Neural progenitor cell (in vitro differentiated cells): ENCODE measurements around the gene RGS6. TPM values are rescaled to one million over a fixed set of nuclear protein-coding genes. Genes with fewer than 3 reads are reported as not detected.
A peak's percentile ranks its signal among the peaks of the same experiment; 100 is the strongest.

Source experiments
- DNase-seq: peaks from one replicate; pipeline ENCODE4 v3.0.0-alpha.2; 2016; ENCODE audit warnings: low spot score
- H2AFZ ChIP-seq: fragments of 200-600 bp; sonication (generic); replicated peaks from 2 replicates; pipeline ENCODE4 v1.6.1; 2016; ENCODE audit warnings: antibody characterized with exemption
- H3F3A ChIP-seq: fragments of 200-600 bp; sonication (generic); 2 replicates; pipeline ENCODE4 v1.6.1; 2016; ENCODE audit warnings: antibody characterized with exemption, low read depth
- H3K27ac ChIP-seq: fragments of 200-600 bp; sonication (generic); 2 replicates; pipeline ENCODE4 v1.5.1; 2016; ENCODE audit warnings: mild to moderate bottlenecking
- H3K27me3 ChIP-seq: fragments of 200-600 bp; sonication (generic); 2 replicates; pipeline ENCODE4 v1.6.1; 2016; ENCODE audit warnings: mild to moderate bottlenecking, moderate library complexity
- H3K36me3 ChIP-seq: fragments of 200-600 bp; sonication (generic); 2 replicates; pipeline ENCODE4 v1.5.1; 2016
- H3K4me1 ChIP-seq: fragments of 200-600 bp; sonication (generic); 2 replicates; pipeline ENCODE4 v1.6.1; 2016; ENCODE audit warnings: mixed run types
- H3K4me2 ChIP-seq: fragments of 200-600 bp; sonication (generic); 2 replicates; pipeline ENCODE4 v1.6.1; 2016
- H3K4me3 ChIP-seq: fragments of 200-600 bp; sonication (generic); 2 replicates; pipeline ENCODE4 v1.5.1; 2016
- H3K79me2 ChIP-seq: fragments of 200-600 bp; sonication (generic); 2 replicates; pipeline ENCODE4 v1.6.1; 2016; ENCODE audit warnings: low read depth
- H3K9ac ChIP-seq: fragments of 200-600 bp; sonication (generic); 2 replicates; pipeline ENCODE4 v1.6.1; 2016
- H3K9me3 ChIP-seq: fragments of 200-600 bp; sonication (generic); 2 replicates; pipeline ENCODE4 v1.5.1; 2016; ENCODE audit warnings: low read depth
- H4K20me1 ChIP-seq: fragments of 200-600 bp; sonication (generic); 2 replicates; pipeline ENCODE4 v1.6.1; 2016; ENCODE audit warnings: low read depth
- H3K27ac Mint-ChIP-seq: 3 replicates; pipeline ENCODE4 v1.8.0; 2021; ENCODE audit warnings: mixed read lengths
- H3K27me3 Mint-ChIP-seq: 2 replicates; pipeline ENCODE4 v1.8.0; 2022; ENCODE audit warnings: low read depth, mild to moderate bottlenecking, inconsistent platforms, moderate library complexity, mixed read lengths; ENCODE audit not compliant: insufficient read depth
- H3K36me3 Mint-ChIP-seq: 3 replicates; pipeline ENCODE4 v1.8.0; 2021; ENCODE audit warnings: mixed read lengths
- H3K4me1 Mint-ChIP-seq: 3 replicates; pipeline ENCODE4 v1.8.0; 2021; ENCODE audit warnings: mixed read lengths
- H3K4me3 Mint-ChIP-seq: 3 replicates; pipeline ENCODE4 v1.8.0; 2021; ENCODE audit warnings: mild to moderate bottlenecking, moderate library complexity, mixed read lengths
- H3K9me3 Mint-ChIP-seq: 3 replicates; pipeline ENCODE4 v1.8.0; 2020; ENCODE audit warnings: mixed read lengths
- CTCF ChIP-seq: fragments of 200-600 bp; sonication (generic); IDR thresholded peaks from 2 replicates; pipeline ENCODE4 v1.5.1; 2017; ENCODE audit warnings: antibody characterized with exemption, mild to moderate bottlenecking
- EZH2 ChIP-seq: fragments of 200-600 bp; sonication (generic); IDR thresholded peaks from 2 replicates; pipeline ENCODE4 v1.6.1; 2017; ENCODE audit warnings: antibody characterized with exemption, mild to moderate bottlenecking, moderate library complexity
- EZH2phosphoT487 ChIP-seq: fragments of 200-600 bp; sonication (generic); IDR thresholded peaks from 2 replicates; pipeline ENCODE4 v1.6.1; 2017; ENCODE audit warnings: antibody characterized with exemption
- total RNA-seq: library from RNA; depleted of rRNA; stranded (reverse); fragments of >200 nt; gene quantifications from 2 replicates; pipeline ENCODE4 v1.2.3, GENCODE V29; 2015; ENCODE audit warnings: low replicate concordance

RGS6 gene
- total RNA-seq, 1 donor from 2014 or later: 0.80 TPM

- DNase-seq: no peak
- H3K79me2 ChIP-seq: no peaks in the 10 kb centered on the region
- H3K9ac ChIP-seq: no peak overlapping the region
- Mint-ChIP-seq H3K4me3 (no peak overlapping the region), H3K27me3 (peaks cover 5% of the 10 kb centered on the region), H3K36me3 (no peaks in the 10 kb centered on the region), H3K9me3 (no peaks in the 10 kb centered on the region), H3K4me1 (peaks cover 25% of the 10 kb centered on the region), H3K27ac (no peak overlapping the region)
- TF ChIP-seq EZH2 (no peak), EZH2phosphoT487 (no peak), CTCF (no peak)
- H3K36me3 ChIP-seq: no peaks in the 10 kb centered on the region
- no peak overlapping the region for H3K27ac ChIP-seq
- H3F3A ChIP-seq: peaks cover 9% of the 10 kb centered on the region
- peaks cover 15% of the 10 kb centered on the region for H3K4me1 ChIP-seq
- H3K9me3 ChIP-seq: no peaks in the 10 kb centered on the region
- H4K20me1 ChIP-seq: no peaks in the 10 kb centered on the region
- no peak overlapping the region for H3K4me3 ChIP-seq
- H3K4me2 ChIP-seq: no peak overlapping the region
- no peaks in the 10 kb centered on the region for H3K27me3 ChIP-seq
- no peak overlapping the region for H2AFZ ChIP-seq
Observed at GRCh38 chr14:72546344-72547016, 614.3 kb downstream of the RGS6 start.

DNA sequence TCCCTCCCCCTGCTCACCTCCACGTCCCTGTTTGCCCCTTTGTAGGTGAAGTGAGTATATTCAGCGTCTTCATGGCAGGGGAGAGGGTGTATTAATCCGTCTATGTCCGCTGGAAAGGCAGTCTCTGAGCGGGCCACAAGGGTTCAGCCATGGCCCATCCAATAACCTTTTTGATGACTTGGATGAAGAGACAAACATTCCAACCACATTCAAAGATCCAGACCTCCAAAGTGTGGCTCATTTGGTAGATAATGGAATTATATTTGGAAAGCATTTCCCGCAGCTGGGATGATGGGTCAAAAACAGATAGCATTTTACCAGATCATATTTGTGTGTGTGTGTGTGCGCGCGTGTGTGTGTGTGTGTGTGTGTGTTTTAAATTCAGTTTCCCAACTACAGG is 615.8 kb downstream of the RGS6 start:
- no peak for TF ChIP-seq EZH2
- TF ChIP-seq CTCF: peak; percentile 16
- no peak for TF ChIP-seq EZH2phosphoT487
- Histone ChIP-seq H3K4me2 (no peak overlapping the region), H2AFZ (no peak overlapping the region), H3K27me3 (no peaks in the 10 kb centered on the region), H3K9ac (no peak overlapping the region), H3K36me3 (no peaks in the 10 kb centered on the region), H3K4me1 (peaks cover 15% of the 10 kb centered on the region), H3K27ac (no peak overlapping the region), H3F3A (peaks cover 9% of the 10 kb centered on the region), H3K4me3 (no peak overlapping the region), H3K79me2 (no peaks in the 10 kb centered on the region), H3K9me3 (no peaks in the 10 kb centered on the region), H4K20me1 (no peaks in the 10 kb centered on the region)
- H3K9me3 Mint-ChIP-seq: no peaks in the 10 kb centered on the region
- H3K4me1 Mint-ChIP-seq: peaks cover 25% of the 10 kb centered on the region
- no peak overlapping the region for H3K27ac Mint-ChIP-seq
- no peaks in the 10 kb centered on the region for H3K36me3 Mint-ChIP-seq
- no peak overlapping the region for H3K4me3 Mint-ChIP-seq
- peaks cover 5% of the 10 kb centered on the region for H3K27me3 Mint-ChIP-seq
- no peak for DNase-seq

- Histone ChIP-seq H3F3A (peaks cover 9% of the 10 kb centered on the region), H3K4me2 (no peak overlapping the region), H3K27ac (no peak overlapping the region), H4K20me1 (no peaks in the 10 kb centered on the region), H3K4me3 (no peak overlapping the region), H3K4me1 (peaks cover 12% of the 10 kb centered on the region), H3K27me3 (no peaks in the 10 kb centered on the region), H3K36me3 (no peaks in the 10 kb centered on the region), H2AFZ (no peak overlapping the region), H3K9ac (no peak overlapping the region), H3K9me3 (no peaks in the 10 kb centered on the region), H3K79me2 (no peaks in the 10 kb centered on the region)
- TF ChIP-seq EZH2phosphoT487 (no peak), CTCF (no peak), EZH2 (no peak)
- Mint-ChIP-seq H3K4me3 (no peak overlapping the region), H3K4me1 (peaks cover 17% of the 10 kb centered on the region), H3K36me3 (no peaks in the 10 kb centered on the region), H3K27ac (no peak overlapping the region), H3K9me3 (no peaks in the 10 kb centered on the region), H3K27me3 (no peaks in the 10 kb centered on the region)
- DNase-seq: no peak
Observed at GRCh38 chr14:72549026-72549425, 616.8 kb downstream of the RGS6 start.
